ENCODE data around the gene CASQ1.

The CASQ1 gene

GRCh38 chr1:160220301-160220700, 29.9 kb downstream of the CASQ1 start:
- no peak for TF ChIP-seq EGR1 (IDR thresholded peaks at IDR 0.05)
- TF ChIP-seq TCF12 (IDR thresholded peaks at IDR 0.05; ENCODE audit: low read depth) = no peak
- no peak for TF ChIP-seq ZBTB7A (IDR thresholded peaks at IDR 0.05; ENCODE audit: low read depth)
- TF ChIP-seq RAD21 (IDR thresholded peaks at IDR 0.05; ENCODE audit: low read depth) = no peak
- TF ChIP-seq TAF1 (IDR thresholded peaks at IDR 0.05; ENCODE audit: low read depth) = no peak
- TF ChIP-seq, protein P1, sequence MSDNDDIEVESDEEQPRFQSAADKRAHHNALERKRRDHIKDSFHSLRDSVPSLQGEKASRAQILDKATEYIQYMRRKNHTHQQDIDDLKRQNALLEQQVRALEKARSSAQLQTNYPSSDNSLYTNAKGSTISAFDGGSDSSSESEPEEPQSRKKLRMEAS (IDR thresholded peaks at IDR 0.05) = no peak
- TF ChIP-seq NFIC (IDR thresholded peaks at IDR 0.05) = no peak
- TF ChIP-seq, protein P2, sequence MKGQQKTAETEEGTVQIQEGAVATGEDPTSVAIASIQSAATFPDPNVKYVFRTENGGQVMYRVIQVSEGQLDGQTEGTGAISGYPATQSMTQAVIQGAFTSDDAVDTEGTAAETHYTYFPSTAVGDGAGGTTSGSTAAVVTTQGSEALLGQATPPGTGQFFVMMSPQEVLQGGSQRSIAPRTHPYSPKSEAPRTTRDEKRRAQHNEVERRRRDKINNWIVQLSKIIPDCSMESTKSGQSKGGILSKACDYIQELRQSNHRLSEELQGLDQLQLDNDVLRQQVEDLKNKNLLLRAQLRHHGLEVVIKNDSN (IDR thresholded peaks at IDR 0.05) = no peak
- no peak for TF ChIP-seq TEAD4 (IDR thresholded peaks at IDR 0.05)
- TF ChIP-seq CREB1 (IDR thresholded peaks at IDR 0.05; ENCODE audit: low read depth) = no peak
- no peak for TF ChIP-seq YY1 (IDR thresholded peaks at IDR 0.05; ENCODE audit: low read depth)
- TF ChIP-seq, protein P3, sequence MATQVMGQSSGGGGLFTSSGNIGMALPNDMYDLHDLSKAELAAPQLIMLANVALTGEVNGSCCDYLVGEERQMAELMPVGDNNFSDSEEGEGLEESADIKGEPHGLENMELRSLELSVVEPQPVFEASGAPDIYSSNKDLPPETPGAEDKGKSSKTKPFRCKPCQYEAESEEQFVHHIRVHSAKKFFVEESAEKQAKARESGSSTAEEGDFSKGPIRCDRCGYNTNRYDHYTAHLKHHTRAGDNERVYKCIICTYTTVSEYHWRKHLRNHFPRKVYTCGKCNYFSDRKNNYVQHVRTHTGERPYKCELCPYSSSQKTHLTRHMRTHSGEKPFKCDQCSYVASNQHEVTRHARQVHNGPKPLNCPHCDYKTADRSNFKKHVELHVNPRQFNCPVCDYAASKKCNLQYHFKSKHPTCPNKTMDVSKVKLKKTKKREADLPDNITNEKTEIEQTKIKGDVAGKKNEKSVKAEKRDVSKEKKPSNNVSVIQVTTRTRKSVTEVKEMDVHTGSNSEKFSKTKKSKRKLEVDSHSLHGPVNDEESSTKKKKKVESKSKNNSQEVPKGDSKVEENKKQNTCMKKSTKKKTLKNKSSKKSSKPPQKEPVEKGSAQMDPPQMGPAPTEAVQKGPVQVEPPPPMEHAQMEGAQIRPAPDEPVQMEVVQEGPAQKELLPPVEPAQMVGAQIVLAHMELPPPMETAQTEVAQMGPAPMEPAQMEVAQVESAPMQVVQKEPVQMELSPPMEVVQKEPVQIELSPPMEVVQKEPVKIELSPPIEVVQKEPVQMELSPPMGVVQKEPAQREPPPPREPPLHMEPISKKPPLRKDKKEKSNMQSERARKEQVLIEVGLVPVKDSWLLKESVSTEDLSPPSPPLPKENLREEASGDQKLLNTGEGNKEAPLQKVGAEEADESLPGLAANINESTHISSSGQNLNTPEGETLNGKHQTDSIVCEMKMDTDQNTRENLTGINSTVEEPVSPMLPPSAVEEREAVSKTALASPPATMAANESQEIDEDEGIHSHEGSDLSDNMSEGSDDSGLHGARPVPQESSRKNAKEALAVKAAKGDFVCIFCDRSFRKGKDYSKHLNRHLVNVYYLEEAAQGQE (IDR thresholded peaks at IDR 0.05; ENCODE audit: low read depth) = no peak
- TF ChIP-seq EP300 (IDR thresholded peaks at IDR 0.05; ENCODE audit: borderline replicate concordance) = no peak
- TF ChIP-seq CEBPB (IDR thresholded peaks at IDR 0.05) = no peak
- no peak for TF ChIP-seq FOXM1 (IDR thresholded peaks at IDR 0.05; ENCODE audit: borderline replicate concordance, low read depth)

DNA sequence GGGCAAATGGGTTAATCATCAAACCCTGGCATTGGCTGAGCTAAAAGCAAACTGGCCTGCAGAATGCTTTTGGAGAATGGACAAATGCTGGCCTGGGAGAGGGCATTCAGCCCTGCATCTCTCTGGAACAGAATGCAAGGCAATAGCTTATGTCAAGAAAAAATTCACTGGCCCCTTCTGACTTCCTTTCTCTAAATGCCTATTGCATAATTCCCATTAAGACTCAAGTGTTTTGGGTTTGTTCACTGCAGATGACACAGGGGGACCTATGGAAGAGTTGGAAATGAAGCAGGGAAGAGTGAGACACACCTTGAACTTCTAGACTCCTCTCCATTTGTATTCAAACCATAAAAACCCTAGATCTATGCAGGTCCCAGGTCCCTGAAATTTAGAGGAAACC, 30.7 kb downstream of the CASQ1 start:
- TF ChIP-seq TAF1 (IDR thresholded peaks at IDR 0.05; ENCODE audit: low read depth) = no peak
- TF ChIP-seq NFIC (IDR thresholded peaks at IDR 0.05) = no peak
- no peak for TF ChIP-seq EP300 (IDR thresholded peaks at IDR 0.05; ENCODE audit: borderline replicate concordance)
- TF ChIP-seq TCF12 (IDR thresholded peaks at IDR 0.05; ENCODE audit: low read depth) = no peak

- no peak for TF ChIP-seq ZBTB7A (IDR thresholded peaks at IDR 0.05; ENCODE audit: low read depth)
- no peak for TF ChIP-seq TAF1 (IDR thresholded peaks at IDR 0.05; ENCODE audit: low read depth)
- TF ChIP-seq CEBPB (IDR thresholded peaks at IDR 0.05) = no peak
- no peak for TF ChIP-seq EP300 (IDR thresholded peaks at IDR 0.05; ENCODE audit: borderline replicate concordance)
- TF ChIP-seq YY1 (IDR thresholded peaks at IDR 0.05; ENCODE audit: low read depth) = no peak
- TF ChIP-seq, protein P1 (IDR thresholded peaks at IDR 0.05) = no peak
- no peak for TF ChIP-seq CREB1 (IDR thresholded peaks at IDR 0.05; ENCODE audit: low read depth)
- TF ChIP-seq NFIC (IDR thresholded peaks at IDR 0.05) = no peak
Measured at GRCh38 chr1:160222546-160222945, 32.2 kb downstream of the CASQ1 start.

DNA sequence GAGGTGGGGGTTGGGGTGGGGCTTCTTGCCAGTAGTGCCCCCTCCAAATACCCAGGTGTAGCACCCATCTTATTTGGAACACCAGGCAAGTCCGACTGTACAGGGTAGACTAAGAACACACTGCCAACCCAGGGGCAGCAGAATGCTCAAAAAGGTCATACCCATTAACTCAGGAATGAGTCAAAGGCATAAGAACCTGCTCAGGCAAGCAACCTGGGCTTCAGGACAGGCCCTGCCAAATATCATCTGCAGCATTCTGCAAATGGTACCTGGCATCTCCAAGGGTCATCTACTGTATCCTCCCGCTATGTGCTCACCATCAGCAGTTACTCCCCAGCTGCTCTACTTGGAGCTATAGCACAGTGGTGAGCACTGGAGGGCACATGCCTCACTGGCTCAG, 34.2 kb downstream of the CASQ1 start:
- TF ChIP-seq NFIC (IDR thresholded peaks at IDR 0.05) (no peak), TCF12 (IDR thresholded peaks at IDR 0.05; ENCODE audit: low read depth) (no peak), TEAD4 (IDR thresholded peaks at IDR 0.05) (no peak), CEBPB (IDR thresholded peaks at IDR 0.05) (no peak), ZBTB7A (IDR thresholded peaks at IDR 0.05; ENCODE audit: low read depth) (no peak), YY1 (IDR thresholded peaks at IDR 0.05; ENCODE audit: low read depth) (no peak), EGR1 (IDR thresholded peaks at IDR 0.05) (no peak), FOXM1 (IDR thresholded peaks at IDR 0.05; ENCODE audit: borderline replicate concordance, low read depth) (no peak), TAF1 (IDR thresholded peaks at IDR 0.05; ENCODE audit: low read depth) (no peak)
- TF ChIP-seq, protein P1 (IDR thresholded peaks at IDR 0.05) = no peak
- TF ChIP-seq, protein P3 (IDR thresholded peaks at IDR 0.05; ENCODE audit: low read depth) = no peak
- TF ChIP-seq, protein P2 (IDR thresholded peaks at IDR 0.05) = no peak

- TF ChIP-seq RAD21 (IDR thresholded peaks at IDR 0.05; ENCODE audit: low read depth) (no peak), TEAD4 (IDR thresholded peaks at IDR 0.05) (no peak), ZBTB7A (IDR thresholded peaks at IDR 0.05; ENCODE audit: low read depth) (no peak), TAF1 (IDR thresholded peaks at IDR 0.05; ENCODE audit: low read depth) (no peak), TCF12 (IDR thresholded peaks at IDR 0.05; ENCODE audit: low read depth) (no peak), EP300 (IDR thresholded peaks at IDR 0.05; ENCODE audit: borderline replicate concordance) (no peak), CEBPB (IDR thresholded peaks at IDR 0.05) (no peak), NFIC (IDR thresholded peaks at IDR 0.05) (no peak), FOXM1 (IDR thresholded peaks at IDR 0.05; ENCODE audit: borderline replicate concordance, low read depth) (no peak), EGR1 (IDR thresholded peaks at IDR 0.05) (no peak), CREB1 (IDR thresholded peaks at IDR 0.05; ENCODE audit: low read depth) (no peak), YY1 (IDR thresholded peaks at IDR 0.05; ENCODE audit: low read depth) (no peak)
- TF ChIP-seq, protein P1 (IDR thresholded peaks at IDR 0.05) = no peak
- TF ChIP-seq, protein P2 (IDR thresholded peaks at IDR 0.05) = no peak
- TF ChIP-seq, protein P3 (IDR thresholded peaks at IDR 0.05; ENCODE audit: low read depth) = no peak
Measured at GRCh38 chr1:160225345-160225744, 35.0 kb downstream of the CASQ1 start.
